ENCODE data around the gene TNFRSF4.

Gene TNFRSF4

DNA sequence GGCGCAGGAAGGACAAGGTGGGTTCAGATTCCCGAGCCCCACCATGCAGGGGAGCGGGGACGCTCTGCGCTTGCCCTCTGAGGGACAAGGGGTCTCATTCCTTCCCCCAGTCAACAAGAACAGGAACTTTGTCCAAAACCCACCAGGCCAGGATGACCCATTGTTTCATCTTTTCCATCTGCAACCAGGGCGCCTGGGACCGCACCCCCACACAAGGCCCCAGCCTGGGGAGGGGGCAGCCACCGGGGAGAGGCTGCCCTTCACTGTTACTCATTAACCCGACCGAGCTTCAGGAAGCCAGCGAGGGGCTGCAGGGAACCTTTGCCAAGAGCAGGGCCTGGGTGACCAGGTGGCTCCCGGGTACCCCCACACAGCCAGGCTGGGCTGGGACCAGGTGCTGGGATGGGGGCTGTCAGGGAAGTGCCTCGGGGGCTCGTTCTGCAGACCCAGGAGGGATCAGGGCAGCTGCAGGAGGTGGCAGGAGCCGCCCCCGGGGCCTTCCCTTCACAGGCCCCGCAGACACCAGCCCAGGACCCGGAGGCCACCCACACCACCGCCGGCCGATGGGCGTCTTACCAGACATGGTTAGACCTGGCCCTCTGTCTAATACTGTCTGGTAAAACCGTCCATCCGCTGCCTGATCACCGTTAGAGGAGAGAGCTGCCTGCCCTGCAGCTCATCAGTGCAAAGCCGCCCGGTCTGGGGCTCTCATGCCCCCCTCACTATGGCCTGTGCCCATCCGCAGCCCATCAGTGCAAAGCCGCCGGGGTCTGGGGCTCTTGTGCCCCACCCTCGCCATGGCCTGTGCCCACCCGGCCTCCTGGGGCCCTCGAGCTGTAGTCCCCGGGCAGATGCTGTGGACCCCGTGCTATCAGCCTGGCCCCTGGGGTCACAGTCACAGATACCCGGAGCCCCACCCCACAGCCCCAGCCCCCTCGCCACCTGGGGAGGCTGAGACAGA is 45.2 kb downstream of the TNFRSF4 start:
- no peak for DNase-seq

DNA sequence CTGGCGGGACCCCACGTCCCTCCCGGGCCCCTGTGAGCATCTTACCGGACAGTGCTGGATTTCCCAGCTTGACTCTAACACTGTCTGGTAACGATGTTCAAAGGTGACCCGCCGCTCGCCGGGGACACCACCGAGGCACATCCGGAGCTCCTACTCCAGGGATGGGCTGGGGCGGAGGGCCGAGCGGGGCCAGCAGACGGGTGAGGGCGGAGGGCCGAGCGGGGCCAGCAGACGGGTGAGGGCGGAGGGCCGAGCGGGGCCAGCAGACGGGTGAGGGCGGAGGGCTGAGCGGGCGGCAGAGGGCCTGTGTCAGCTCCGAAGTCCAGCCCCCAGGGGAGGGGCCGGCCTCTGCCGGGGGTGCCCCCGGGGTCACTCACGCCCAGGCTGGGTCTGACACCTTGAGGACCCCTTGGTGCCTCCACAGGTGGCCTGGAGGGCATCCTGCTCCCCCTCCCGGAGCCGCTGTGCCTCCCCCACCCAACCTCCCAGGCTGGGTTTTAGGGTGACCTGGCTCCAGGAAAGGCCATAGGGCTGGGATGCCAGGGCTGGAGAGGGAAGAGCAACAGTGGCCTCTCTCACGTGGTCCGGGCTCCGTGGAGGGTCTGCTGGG is 46.0 kb downstream of the TNFRSF4 start:
- DNase-seq: no peak

DNA sequence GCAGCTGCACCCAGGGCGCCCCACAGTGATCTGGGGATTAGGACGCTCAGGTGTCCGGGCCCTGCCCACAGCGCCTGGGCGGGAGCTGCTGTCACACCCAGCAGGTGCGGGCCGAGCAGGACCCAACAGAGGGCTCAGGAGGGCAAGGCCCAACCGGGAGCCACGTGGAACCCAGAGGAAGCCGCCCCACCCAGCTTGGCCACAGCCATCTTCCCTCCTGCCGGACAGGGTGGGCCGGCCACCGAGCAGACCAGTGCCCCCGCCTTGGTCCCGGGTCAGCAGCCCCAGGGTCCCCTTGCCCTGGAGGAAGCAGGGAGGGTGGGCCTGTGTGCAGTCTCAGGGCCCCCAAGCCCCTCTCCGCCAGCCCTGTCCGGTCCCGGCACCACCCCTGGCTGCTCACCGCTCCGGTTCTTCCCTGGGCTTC is 46.5 kb downstream of the TNFRSF4 start:
- no peak for DNase-seq

DNA sequence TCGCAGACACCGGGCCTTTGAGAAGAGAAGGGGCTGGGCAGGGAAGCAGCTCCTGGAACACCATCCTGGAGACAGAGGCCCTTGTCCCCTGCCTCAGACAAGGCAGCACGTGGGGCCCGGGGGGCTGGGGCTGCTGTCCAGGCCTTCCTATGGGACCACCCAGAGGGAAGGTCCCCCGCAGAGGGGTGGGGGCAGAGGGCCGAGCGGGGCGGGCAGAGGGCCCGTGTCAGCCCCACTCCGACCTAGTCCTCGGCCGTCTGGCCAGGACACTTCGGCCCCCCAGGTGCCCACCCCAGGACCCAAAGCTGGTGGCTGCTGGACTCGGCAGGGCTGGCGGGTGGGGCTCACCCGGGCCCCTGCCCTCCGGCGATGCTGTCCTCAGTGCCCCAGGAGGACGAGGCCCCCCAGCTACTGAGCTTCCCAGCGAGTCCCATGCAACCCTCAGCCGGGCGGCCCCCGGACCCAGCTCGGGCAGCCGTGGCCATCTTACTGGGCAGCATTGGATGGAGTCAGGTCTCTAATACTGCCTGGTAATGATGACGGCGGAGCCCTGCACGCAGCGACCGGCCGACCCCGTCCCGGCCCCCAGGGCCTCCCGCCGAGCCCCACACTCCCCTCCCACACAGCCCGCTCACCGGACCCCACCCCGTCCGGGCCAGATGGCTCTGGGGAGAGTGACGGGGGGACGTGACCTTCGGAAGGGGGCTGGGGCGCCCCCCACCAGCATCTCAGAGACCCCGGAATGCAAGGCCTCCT is 47.1 kb downstream of the TNFRSF4 start:
- no peak for DNase-seq

DNA sequence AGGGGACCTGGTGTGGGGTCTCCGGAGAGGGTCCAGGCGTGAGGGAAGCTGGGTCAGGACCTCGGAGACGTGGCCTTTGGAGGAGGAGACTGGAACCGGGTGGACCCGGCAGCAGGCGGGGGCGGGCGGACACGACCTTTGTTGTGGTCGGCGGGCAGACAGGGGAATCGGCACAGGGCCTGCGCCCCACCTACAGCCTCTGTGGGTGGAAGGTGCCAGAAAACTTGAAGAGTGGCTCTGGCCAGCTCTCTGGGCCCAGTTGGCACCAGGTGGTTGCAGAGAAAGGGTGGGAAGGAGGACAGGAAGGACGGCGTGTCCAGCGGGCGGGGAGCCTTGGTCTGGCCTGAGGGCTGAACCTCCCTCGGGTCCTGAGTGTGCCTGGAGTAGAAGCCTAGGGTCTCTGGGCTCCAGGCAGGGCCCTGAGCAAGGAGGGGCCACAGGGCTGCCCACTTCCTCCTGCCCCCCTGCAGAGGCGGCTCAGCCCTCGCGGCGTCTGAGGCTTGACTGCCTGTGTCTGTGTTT is 48.0 kb downstream of the TNFRSF4 start:
- DNase-seq: no peak

DNA sequence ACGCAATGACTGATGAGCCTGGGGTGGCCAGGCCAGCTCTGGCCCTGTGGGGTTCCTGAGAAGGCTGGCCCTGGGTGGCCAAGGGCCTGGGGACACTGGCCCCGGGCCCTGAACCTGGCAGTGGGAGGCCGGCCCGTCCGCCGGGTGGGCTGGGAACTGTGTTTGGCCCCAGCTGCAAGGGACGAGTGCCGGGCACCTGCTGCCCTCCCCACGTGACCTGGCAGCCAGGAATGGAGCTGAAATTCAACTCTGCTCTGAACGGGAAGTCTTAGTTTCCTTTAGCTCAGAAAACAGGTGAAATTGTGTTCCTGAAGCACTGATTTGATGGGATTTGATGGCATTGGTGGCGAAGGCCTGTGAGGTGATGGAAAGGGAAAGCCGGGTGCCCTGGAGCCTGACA is 48.5 kb downstream of the TNFRSF4 start:
- no peak for DNase-seq

DNA sequence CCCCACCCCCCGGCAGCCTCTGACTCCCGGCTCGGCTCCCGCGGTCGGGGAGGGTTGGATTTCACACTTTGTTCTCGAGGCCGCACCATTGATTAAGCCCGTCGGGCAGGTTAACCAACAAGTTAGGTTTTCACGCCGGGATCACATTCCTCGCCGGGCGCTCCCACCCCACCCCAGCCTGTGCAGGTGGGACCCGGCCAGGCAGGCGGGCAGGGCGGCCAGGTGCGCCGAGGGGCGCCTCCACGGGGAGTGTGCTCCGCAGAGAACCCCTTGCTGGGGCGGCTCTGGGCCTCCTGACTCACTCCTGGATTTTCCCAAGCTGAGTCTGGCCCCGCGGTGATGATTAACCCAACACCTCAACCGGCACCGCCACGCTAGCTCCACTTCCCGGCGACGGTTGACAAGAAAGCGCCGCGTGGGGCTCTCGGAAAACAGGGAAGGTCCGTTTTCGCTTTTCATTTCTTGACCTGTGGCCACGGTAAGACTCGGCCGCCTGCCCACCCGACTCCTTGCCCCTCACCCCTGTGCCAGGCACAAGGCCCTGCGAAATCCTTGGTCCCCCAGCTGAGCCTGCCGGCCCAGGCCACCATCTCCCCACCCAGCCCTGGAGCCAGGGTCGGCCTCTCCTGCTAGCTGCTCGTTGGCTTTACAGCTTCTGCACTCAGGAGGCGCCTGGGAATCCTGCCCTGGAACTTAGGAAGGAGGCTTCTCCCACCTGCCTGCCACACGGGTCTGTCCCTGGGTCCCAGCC is 49.1 kb downstream of the TNFRSF4 start:
- no peak for DNase-seq

DNA sequence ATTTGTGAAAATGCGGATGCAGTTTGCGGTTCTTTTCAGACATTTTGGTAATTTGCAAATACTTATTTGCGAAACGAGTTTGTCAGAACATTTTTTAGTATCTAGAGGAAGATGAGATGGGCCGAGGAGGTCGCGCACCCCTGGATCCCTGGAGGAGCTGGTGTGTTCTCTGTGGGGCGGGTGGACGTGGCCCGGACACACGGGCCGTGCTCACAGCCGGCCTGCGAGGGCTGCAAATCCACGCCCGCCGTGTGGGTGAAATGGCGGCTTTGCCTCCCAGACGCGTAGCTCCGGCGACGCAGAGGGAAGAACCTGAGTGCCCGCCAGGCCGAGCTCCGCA is 49.6 kb downstream of the TNFRSF4 start:
- no peak for DNase-seq

DNA sequence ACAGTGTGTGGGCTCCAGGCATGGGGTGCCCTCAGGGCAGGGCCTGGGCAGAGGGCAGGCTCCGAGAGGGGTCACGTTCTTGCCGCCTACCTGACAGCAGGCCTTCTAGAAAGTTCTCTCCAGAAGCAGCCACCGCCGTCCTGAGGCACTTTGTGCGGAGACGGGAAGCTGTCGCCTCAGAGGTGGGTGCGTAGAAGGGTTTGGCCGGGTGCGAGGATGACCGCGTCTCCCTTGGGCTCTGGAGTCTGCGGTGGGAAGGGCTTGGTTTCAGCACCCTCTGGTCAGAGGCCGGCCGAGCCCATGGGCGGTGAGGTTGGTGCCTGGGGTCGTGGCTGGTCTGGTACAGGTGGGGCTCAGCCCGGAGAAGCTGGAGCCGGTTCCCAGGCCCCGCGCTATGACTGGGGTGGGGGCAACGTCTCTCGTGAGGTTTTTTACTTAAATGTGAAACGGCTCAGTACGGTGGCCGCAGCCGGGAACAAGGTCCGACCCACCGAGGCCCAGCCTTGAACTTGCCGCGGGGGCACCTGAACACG is 50.3 kb downstream of the TNFRSF4 start:
- no peak for DNase-seq

DNA sequence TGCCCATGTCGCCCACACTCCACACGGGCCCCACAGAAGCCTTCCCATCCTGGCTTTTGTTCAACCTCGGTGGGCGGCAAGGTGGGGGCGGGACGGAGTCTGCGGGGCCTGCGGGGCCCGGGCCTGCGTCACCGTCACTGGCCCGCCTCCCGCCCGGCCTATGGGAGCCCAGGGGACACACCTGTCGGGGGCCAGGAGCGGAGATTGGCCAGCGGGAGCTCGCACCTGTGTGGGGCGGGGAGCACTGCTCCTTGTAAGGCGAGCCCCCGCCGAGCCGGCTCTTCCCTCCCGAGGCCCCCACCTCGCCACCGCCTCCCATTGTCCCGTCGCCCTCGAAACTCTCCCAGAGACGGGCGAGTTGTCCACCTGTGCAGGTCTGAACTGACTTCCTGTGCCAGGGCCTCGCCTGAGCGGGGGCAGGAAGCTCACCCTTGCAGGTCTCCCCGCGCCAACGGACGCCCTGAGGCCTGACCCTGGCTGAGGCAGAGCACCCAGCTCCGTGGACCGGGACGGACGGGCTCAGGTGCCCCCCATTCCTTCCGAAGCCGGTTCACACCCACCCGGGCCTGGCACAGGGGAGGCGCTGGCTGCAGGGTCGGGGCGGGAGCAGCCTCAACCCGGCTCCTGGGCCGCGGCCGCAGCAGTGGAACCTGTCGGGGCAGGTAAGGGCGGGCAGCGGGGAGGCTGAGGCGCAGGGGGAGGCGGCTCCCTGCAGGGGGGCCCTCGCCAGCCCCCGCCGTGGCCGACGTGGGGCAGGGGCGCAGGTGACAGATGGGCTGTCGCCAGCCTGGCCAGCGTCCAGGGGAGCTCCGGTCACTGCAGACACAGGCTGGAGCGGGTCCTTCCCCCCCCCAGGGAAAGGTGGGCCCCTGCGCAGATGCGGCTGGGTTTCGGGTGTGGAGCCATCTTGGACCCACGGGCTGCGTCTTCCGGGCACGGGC is 51.1 kb downstream of the TNFRSF4 start:
- no peak for DNase-seq

DNA sequence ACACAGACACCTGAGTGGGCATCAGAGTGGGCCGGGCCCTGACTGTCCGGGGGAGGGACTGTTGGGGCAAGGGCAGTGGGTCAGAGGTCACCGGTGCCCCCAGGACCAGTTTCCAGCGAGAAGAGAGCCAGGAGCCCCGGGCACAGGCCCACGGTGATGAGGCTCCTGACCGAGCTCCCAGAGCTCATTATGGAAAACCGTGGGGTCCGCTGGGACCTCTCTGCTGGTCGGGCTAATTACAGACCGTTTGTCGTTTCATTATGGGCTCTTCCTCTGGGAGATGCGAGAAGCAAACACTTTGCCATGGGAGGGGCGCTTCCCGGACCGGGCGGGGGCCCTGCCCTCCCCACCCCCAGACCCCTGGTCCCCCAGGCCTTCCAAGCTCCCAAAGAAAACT is 52.3 kb downstream of the TNFRSF4 start:
- DNase-seq: no peak
